Erythroblast (primary cell): ENCODE data around the gene IRGC.

Source experiments
- GATA1 ChIP-seq: IDR thresholded peaks from 2 replicates; pipeline ENCODE4 v1.6.1; 2011; ENCODE audit warnings: low read depth, mild to moderate bottlenecking, control low read depth, low read length, moderate library complexity
- POLR2A ChIP-seq: IDR thresholded peaks from 2 replicates; pipeline ENCODE4 v1.6.1; 2011; ENCODE audit warnings: mild to moderate bottlenecking, low read length

GRCh38 chr19:43731846-43732245 lies 16.0 kb downstream of the IRGC start:
- TF ChIP-seq POLR2A (no peak), GATA1 (no peak)
